Measurements from ENCODE around the gene DHDDS. TPM values are rescaled to one million over a fixed set of nuclear protein-coding genes. Genes with fewer than 3 reads are reported as not detected.
A peak's percentile ranks its signal among the peaks of the same experiment; 100 is the strongest.

The DHDDS gene
- total and polyA plus RNA-seq, 2 experiments from 2014 or later: 46.8 to 48.7 TPM

GRCh38 chr1:26405281-26405915 is 26.7 kb upstream of the DHDDS start:
- H3K36me3 ChIP-seq: no peaks in the 10 kb centered on the region
- H3K27ac ChIP-seq: no peak overlapping the region
- peaks cover 11% of the 10 kb centered on the region for H3K4me1 ChIP-seq (ENCODE audit: low read depth)
- H3K9me3 ChIP-seq (ENCODE audit: low read depth): no peaks in the 10 kb centered on the region
- H3K27me3 ChIP-seq: no peaks in the 10 kb centered on the region
- no peak for TF ChIP-seq CTCF (IDR thresholded peaks at IDR 0.05; ENCODE audit: low read depth, low read length)
- DNase-seq (ENCODE audit: low read depth in 1 of 2, low spot score in 1 of 2): peak in 1 of 2 donors; percentile 25
- H3K4me3 ChIP-seq: no peak overlapping the region

- peaks cover 23% of the 10 kb centered on the region for H3K4me1 ChIP-seq (ENCODE audit: low read depth)
- no peaks in the 10 kb centered on the region for H3K36me3 ChIP-seq
- H3K4me3 ChIP-seq: peak overlapping the region; percentile 38
- no peak overlapping the region for H3K27ac ChIP-seq
- no peak for TF ChIP-seq CTCF (IDR thresholded peaks at IDR 0.05; ENCODE audit: low read depth, low read length)
- peak; percentile 83 to 94 for DNase-seq (ENCODE audit: low read depth in 1 of 2, low spot score in 1 of 2)
- no peaks in the 10 kb centered on the region for H3K27me3 ChIP-seq
- no peaks in the 10 kb centered on the region for H3K9me3 ChIP-seq (ENCODE audit: low read depth)
These were observed 23.5 kb upstream of the DHDDS start for GRCh38 chr1:26408604-26409003.

DNA sequence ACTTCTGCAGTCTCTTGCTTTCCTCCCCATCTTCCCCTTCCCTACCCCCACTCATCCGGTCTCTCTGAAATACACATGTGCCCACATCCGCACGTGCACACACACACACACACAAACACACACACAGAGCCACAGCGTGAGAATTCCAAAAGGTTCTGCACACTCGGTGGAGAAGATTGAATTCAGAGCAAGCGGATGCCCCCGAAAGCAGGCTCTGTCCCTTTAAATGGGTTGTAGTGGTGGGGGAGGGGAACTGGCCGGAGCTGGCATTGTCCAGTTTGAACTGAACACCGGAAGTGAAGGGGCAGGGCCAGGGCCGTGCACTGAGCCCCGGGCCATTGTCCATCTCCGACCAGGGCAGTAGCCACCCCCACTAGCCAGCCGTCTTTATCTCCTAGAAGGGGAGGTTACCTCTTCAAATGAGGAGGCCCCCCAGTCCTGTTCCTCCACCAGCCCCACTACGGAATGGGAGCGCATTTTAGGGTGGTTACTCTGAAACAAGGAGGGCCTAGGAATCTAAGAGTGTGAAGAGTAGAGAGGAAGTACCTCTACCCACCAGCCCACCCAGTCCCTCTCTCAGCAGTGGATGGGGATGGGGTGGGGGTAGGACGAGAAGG is 22.8 kb upstream of the DHDDS start:
- Histone ChIP-seq H3K36me3 (no peaks in the 10 kb centered on the region), H3K27me3 (no peaks in the 10 kb centered on the region), H3K4me3 (peak overlapping the region; percentile 38), H3K4me1 (ENCODE audit: low read depth) (peaks cover 23% of the 10 kb centered on the region), H3K9me3 (ENCODE audit: low read depth) (no peaks in the 10 kb centered on the region), H3K27ac (peak overlapping the region; percentile 76)
- no peak for TF ChIP-seq CTCF (IDR thresholded peaks at IDR 0.05; ENCODE audit: low read depth, low read length)
- DNase-seq (ENCODE audit: low read depth in 1 of 2, low spot score in 1 of 2): peak; percentile 37 to 85

GRCh38 chr1:26410706-26411623 is 21.2 kb upstream of the DHDDS start, which contains the start of gene LIN28A:
TSS of gene LIN28A (plus strand) at chr1:26410817. CDS start at chr1:26410892, 75 bp downstream.
- Histone ChIP-seq H3K27me3 (no peaks in the 10 kb centered on the region), H3K27ac (peak within 1 kb of the TSS; percentile 76), H3K4me3 (peak within 1 kb of the TSS; percentile 38), H3K4me1 (ENCODE audit: low read depth) (peaks cover 23% of the 10 kb centered on the region), H3K36me3 (no peaks in the 10 kb centered on the region), H3K9me3 (ENCODE audit: low read depth) (no peaks in the 10 kb centered on the region)
- TF ChIP-seq CTCF (IDR thresholded peaks at IDR 0.05; ENCODE audit: low read depth, low read length): no peak
- peak in 1 of 2 donors; percentile 55 for DNase-seq (ENCODE audit: low read depth in 1 of 2, low spot score in 1 of 2)

DNA sequence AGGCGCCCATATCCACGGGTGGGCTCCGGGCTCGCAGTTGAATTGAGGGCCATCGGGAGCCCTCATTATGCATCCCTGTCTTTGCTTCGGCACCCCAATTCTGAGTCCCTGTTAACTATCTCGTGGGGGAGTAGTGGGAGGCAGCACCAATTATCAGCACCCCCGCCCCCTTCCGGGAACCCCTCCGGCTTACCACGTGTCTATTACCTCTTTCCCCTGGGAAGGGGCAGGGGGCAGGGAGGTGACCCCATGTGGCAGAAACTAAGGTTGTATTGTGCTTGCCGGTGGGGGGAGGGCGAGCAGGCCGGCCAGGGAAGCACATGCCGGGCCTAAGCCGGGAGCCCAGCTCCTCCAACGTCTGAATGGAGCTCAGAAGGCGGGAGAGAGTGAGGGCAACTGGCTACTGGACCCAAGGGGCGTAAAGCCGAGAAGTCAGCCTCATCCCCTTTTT is 20.5 kb upstream of the DHDDS start:
- Histone ChIP-seq H3K36me3 (no peaks in the 10 kb centered on the region), H3K4me1 (ENCODE audit: low read depth) (peaks cover 23% of the 10 kb centered on the region), H3K27me3 (no peaks in the 10 kb centered on the region), H3K27ac (peak overlapping the region; percentile 49), H3K9me3 (ENCODE audit: low read depth) (no peaks in the 10 kb centered on the region), H3K4me3 (peak overlapping the region; percentile 38)
- peak in 1 of 2 donors; percentile 38 for DNase-seq (ENCODE audit: low read depth in 1 of 2, low spot score in 1 of 2)
- no peak for TF ChIP-seq CTCF (IDR thresholded peaks at IDR 0.05; ENCODE audit: low read depth, low read length)
